ENCODE results near the gene NCAPH2. TPM values are rescaled to one million over a fixed set of nuclear protein-coding genes. Genes with fewer than 3 reads are reported as not detected.

Gene NCAPH2
- total and polyA plus RNA-seq, 2 of the 13 experiments (the other 11 are each of a cell fraction or from before 2014, with no cell fraction given), result 28.1 to 64.4 TPM

DNA sequence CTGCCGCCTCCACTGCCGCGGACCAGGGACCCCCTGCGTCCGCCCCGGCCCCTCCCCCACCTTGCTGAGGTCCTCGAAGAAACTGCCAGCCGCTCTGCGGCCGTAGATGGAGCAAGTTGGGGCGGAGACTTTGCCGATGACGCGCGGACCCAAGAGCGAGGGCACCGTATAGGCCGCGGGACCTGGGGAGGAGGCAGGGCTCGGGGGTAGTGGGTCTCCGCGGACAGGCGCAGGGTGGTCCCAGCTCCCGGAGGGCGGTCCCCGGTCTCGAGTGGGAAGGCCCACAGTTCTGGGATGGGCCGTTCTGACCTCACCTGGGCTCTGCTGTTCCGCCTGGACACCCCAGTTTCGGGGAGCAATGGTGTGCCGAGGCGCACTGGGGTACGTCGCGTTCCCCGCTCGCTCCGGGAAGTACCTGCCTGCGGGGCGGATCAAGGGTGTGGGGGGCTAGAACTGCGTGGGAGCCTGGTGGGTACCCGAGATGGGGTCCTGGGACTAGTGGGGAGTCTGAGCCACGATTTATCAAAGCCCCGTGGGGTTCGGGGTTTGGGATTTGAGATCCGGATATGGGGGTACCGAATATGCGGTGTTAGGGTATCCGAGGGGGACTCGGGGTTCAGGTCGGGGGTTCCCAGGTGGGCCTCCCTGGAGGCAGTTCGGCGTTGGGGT is 23.0 kb downstream of the NCAPH2 start (continued):
- no peak for TF ChIP-seq DZIP1 (CRISPR knock-in tag; IDR thresholded peaks at IDR 0.05)
- TF ChIP-seq ZBTB7B (CRISPR knock-in tag; IDR thresholded peaks at IDR 0.05), result no peak
- no peak for TF ChIP-seq ZNF34 (CRISPR knock-in tag; IDR thresholded peaks at IDR 0.05; ENCODE audit: borderline replicate concordance)
- no peak for TF ChIP-seq SMARCE1 (IDR thresholded peaks at IDR 0.05; ENCODE audit: borderline replicate concordance)
- no peak; the same call in 1 of the 2 replicates for TF ChIP-seq ZNF724P (CRISPR knock-in tag; IDR thresholded peaks at IDR 0.05; ENCODE audit: borderline replicate concordance)
- TF ChIP-seq ZNF501 (CRISPR knock-in tag; IDR thresholded peaks at IDR 0.05), result peak; percentile 8; the same call in 1 of the 2 replicates
- TF ChIP-seq ZBTB7A (CRISPR knock-in tag; IDR thresholded peaks at IDR 0.05), result peak; percentile 19; the same call in 1 of the 2 replicates
- TF ChIP-seq MLXIP (CRISPR knock-in tag; IDR thresholded peaks at IDR 0.05; ENCODE audit: borderline replicate concordance), result no peak
- TF ChIP-seq ZNF772 (CRISPR knock-in tag; IDR thresholded peaks at IDR 0.05), result no peak
- TF ChIP-seq, protein P1, sequence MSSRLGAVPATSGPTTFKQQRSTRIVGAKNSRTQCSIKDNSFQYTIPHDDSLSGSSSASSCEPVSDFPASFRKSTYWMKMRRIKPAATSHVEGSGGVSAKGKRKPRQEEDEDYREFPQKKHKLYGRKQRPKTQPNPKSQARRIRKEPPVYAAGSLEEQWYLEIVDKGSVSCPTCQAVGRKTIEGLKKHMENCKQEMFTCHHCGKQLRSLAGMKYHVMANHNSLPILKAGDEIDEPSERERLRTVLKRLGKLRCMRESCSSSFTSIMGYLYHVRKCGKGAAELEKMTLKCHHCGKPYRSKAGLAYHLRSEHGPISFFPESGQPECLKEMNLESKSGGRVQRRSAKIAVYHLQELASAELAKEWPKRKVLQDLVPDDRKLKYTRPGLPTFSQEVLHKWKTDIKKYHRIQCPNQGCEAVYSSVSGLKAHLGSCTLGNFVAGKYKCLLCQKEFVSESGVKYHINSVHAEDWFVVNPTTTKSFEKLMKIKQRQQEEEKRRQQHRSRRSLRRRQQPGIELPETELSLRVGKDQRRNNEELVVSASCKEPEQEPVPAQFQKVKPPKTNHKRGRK (CRISPR knock-in tag; IDR thresholded peaks at IDR 0.05), result no peak
- peak; percentile 39; the same call in 1 of the 2 replicates for TF ChIP-seq GATA4 (IDR thresholded peaks at IDR 0.05; ENCODE audit: borderline replicate concordance, low read depth)
- TF ChIP-seq SP2 (CRISPR knock-in tag; IDR thresholded peaks at IDR 0.05), result 0 out of 2 replicates have a peak, but pooled peaks have one; percentile 11
- no peak; the same call in 1 of the 2 replicates for TF ChIP-seq TARDBP (CRISPR knock-in tag; IDR thresholded peaks at IDR 0.05)
- TF ChIP-seq, protein P2, sequence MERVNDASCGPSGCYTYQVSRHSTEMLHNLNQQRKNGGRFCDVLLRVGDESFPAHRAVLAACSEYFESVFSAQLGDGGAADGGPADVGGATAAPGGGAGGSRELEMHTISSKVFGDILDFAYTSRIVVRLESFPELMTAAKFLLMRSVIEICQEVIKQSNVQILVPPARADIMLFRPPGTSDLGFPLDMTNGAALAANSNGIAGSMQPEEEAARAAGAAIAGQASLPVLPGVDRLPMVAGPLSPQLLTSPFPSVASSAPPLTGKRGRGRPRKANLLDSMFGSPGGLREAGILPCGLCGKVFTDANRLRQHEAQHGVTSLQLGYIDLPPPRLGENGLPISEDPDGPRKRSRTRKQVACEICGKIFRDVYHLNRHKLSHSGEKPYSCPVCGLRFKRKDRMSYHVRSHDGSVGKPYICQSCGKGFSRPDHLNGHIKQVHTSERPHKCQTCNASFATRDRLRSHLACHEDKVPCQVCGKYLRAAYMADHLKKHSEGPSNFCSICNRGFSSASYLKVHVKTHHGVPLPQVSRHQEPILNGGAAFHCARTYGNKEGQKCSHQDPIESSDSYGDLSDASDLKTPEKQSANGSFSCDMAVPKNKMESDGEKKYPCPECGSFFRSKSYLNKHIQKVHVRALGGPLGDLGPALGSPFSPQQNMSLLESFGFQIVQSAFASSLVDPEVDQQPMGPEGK (CRISPR knock-in tag; IDR thresholded peaks at IDR 0.05), result peak; percentile 19
- TF ChIP-seq ZNF331 (CRISPR knock-in tag; IDR thresholded peaks at IDR 0.05), result no peak
- TF ChIP-seq KAT7 (CRISPR knock-in tag; IDR thresholded peaks at IDR 0.05; ENCODE audit: borderline replicate concordance), result no peak
- no peak for TF ChIP-seq ZNF136 (CRISPR knock-in tag; IDR thresholded peaks at IDR 0.05; ENCODE audit: low read depth)
- no peak for TF ChIP-seq XBP1 (CRISPR knock-in tag; IDR thresholded peaks at IDR 0.05)
- TF ChIP-seq FOXJ3 (CRISPR knock-in tag; IDR thresholded peaks at IDR 0.05; ENCODE audit: borderline replicate concordance), result no peak
- TF ChIP-seq ZFP36L1 (CRISPR knock-in tag; IDR thresholded peaks at IDR 0.05), result no peak
- TF ChIP-seq ZNF75D (CRISPR knock-in tag; IDR thresholded peaks at IDR 0.05; ENCODE audit: borderline replicate concordance), result no peak

All from HepG2 (cell line).